ENCODE measurements around the gene POU4F2. TPM values are rescaled to one million over a fixed set of nuclear protein-coding genes. Genes with fewer than 3 reads are reported as not detected.
"Not testable (repeated sequence)": the region's sequence is repeated elsewhere in the genome, so short reads cannot be mapped to it uniquely, and the experiment has no call there.

The POU4F2 gene
- polyA plus RNA-seq, 1 donor, result not detected

DNA sequence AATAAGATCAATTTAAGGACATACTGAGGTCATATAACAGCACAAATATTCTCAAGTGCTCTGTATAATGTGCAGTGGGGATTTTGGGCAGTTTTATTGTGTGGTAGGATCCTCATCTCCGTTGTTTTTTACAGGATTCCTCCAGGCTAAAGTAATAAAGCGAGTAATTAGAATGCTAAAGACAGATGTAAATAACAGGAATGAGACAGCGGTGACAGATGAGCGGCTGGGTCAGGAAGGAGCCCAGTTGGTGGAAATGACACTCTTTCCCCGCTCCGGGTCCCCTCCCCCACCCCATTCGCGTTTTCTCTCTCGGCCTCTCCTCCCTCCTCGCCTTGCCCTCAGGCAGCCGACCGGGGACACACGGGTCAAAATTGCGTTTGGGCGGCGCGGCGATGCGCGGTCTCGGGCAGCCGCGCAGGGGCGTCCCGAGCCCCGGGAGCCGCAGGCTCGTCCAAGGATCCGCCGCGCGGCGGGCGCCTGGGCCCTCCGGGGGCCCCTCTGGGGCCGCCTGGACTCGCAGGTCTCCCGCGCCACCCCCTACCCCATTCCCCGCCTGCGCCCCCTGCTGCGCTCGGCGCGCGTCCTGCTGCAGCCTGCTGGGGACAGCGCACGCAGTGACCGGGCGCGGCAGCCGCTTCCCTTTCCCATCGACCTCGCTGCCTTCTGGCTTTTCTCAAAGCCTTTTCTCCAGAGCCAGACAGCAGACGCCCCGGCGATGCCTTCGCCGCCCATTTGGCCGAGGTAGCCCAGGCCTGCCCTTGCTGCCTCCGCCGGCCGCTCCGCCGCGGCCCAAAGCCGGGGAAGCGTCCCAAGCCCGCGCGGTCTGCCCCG, 16.2 kb downstream of the POU4F2 start:
- H3K27ac ChIP-seq (ENCODE audit: low read length), result no peak overlapping the region
- no peaks in the 10 kb centered on the region for H3K36me3 ChIP-seq (ENCODE audit: control insufficient read depth, insufficient read depth, low read length)
- DNase-seq, result no peak
- H3K27me3 ChIP-seq (ENCODE audit: control insufficient read depth, insufficient read depth, low read length), result peaks cover 67% of the 10 kb centered on the region
- H3K4me1 ChIP-seq (ENCODE audit: control insufficient read depth, insufficient read depth, low read length), result no peaks in the 10 kb centered on the region
- no CpG with 5 or more reads among the region's 72 CpGs for WGBS (ENCODE audit: insufficient coverage, low lambda C conversion rate)
- H3K9me3 ChIP-seq (ENCODE audit: control insufficient read depth, low read depth, low read length), result no peaks in the 10 kb centered on the region
- H3K4me3 ChIP-seq (ENCODE audit: low read length), result no peak overlapping the region

DNA sequence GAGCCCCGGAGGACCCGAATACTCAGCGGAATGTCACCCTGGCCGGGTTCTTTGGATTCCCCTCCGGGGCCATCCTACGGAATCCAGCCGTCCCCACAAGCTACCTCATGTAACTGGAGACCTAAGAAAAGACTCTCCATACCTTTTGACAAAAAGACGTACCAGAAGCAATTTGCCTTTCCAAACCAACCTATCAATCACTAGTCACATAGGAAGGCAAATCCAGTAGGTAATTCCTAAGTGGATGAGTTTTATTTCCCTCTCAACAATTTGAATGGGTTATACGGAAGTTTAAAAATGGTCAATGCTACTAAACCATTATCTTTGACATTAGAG, 16.8 kb downstream of the POU4F2 start:
- no peak for DNase-seq
- H3K4me3 ChIP-seq (ENCODE audit: low read length), result no peak overlapping the region
- H3K27ac ChIP-seq (ENCODE audit: low read length), result no peak overlapping the region
- 25% methylated on average over 1 of the region's 9 CpGs for WGBS (ENCODE audit: insufficient coverage, low lambda C conversion rate)
- H3K36me3 ChIP-seq (ENCODE audit: control insufficient read depth, insufficient read depth, low read length), result no peaks in the 10 kb centered on the region
- no peaks in the 10 kb centered on the region for H3K9me3 ChIP-seq (ENCODE audit: control insufficient read depth, low read depth, low read length)
- peaks cover 61% of the 10 kb centered on the region for H3K27me3 ChIP-seq (ENCODE audit: control insufficient read depth, insufficient read depth, low read length)
- no peaks in the 10 kb centered on the region for H3K4me1 ChIP-seq (ENCODE audit: control insufficient read depth, insufficient read depth, low read length)

DNA sequence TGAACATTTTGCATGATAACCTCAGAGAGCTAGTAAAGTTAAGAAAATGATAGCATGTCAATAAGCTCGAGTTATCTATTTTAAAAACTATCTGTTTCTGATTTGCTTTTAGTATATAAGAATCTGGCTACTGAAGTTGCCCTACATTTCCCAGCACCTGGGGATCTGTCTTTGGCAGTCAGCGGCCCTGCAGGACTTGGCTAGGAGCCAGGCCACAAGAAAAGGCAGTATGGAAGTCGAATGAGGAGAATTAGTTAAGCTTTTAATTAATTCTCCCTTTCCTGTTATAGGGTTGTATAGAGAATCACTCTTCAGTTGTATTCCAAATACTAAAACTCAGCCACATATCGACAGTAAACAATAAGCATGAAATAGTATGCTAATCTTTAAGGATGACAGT, 22.7 kb downstream of the POU4F2 start:
- Histone ChIP-seq H3K36me3 (ENCODE audit: control insufficient read depth, insufficient read depth, low read length) (no peaks in the 10 kb centered on the region), H3K4me3 (ENCODE audit: low read length) (no peak overlapping the region), H3K4me1 (ENCODE audit: control insufficient read depth, insufficient read depth, low read length) (no peaks in the 10 kb centered on the region), H3K27me3 (ENCODE audit: control insufficient read depth, insufficient read depth, low read length) (peaks cover 7% of the 10 kb centered on the region), H3K9me3 (ENCODE audit: control insufficient read depth, low read depth, low read length) (peaks cover 4% of the 10 kb centered on the region), H3K27ac (ENCODE audit: low read length) (no peak overlapping the region)
- 100% methylated on average over 1 of the region's 4 CpGs for WGBS (ENCODE audit: insufficient coverage, low lambda C conversion rate)
- no peak for DNase-seq

DNA sequence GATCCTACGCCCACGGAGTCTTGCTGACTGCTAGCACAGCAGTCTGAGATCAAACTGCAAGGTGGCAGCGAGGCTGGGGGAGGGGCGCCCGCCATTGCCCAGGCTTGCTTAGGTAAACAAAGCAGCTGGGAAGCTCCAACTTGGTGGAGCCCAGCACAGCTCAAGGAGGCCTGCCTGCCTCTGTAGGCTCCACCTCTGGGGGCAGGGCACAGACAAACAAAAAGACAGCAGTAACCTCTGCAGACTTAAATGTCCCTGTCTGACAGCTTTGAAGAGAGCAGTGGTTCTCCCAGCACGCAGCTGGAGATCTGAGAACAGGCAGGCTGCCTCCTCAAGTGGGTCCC, 25.2 kb downstream of the POU4F2 start:
- not testable (repeated sequence) for H3K4me3 ChIP-seq (ENCODE audit: low read length); H3K4me1 ChIP-seq (ENCODE audit: control insufficient read depth, insufficient read depth, low read length); H3K27ac ChIP-seq (ENCODE audit: low read length); H3K9me3 ChIP-seq (ENCODE audit: control insufficient read depth, low read depth, low read length); DNase-seq; H3K27me3 ChIP-seq (ENCODE audit: control insufficient read depth, insufficient read depth, low read length); H3K36me3 ChIP-seq (ENCODE audit: control insufficient read depth, insufficient read depth, low read length)
- no CpG with 5 or more reads among the region's 6 CpGs for WGBS (ENCODE audit: insufficient coverage, low lambda C conversion rate)

DNA sequence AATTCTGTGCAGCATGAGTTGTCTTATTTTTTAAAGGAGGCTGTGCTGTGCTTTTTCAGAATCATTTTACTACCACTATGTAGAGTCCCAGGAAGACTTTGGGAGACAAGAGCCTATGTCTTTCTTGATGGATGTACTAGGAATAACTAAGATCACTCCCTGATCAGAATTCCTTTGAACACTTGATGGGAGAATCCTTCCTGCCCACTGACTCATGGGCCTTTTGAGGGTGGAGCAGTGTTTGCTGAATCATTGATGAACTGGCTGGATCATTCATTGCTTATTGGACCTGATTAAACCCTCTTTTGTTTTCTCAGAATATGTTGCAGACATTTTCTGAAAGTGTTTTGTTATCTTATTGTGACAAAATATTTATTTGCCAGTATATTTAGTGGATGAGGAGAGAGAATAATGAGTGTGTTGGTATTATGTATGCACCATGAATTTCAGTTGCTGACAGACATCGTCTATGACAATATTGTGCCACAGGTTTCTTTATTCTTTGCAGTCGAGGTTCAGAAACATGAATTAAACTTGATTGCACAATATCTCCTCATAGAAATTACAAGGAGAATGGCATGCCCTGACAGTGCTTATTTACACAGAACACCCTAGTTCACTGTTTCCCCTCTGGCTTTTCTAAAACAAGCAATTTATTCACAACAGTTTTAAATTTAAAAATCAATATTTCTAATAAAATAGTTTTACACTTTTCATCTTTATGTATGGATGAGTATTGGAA, 36.3 kb downstream of the POU4F2 start:
- no peak for DNase-seq
- no peak overlapping the region for H3K27ac ChIP-seq (ENCODE audit: low read length)
- H3K4me3 ChIP-seq (ENCODE audit: low read length), result no peak overlapping the region
- H3K9me3 ChIP-seq (ENCODE audit: control insufficient read depth, low read depth, low read length), result no peaks in the 10 kb centered on the region
- H3K27me3 ChIP-seq (ENCODE audit: control insufficient read depth, insufficient read depth, low read length), result no peaks in the 10 kb centered on the region
- no peaks in the 10 kb centered on the region for H3K4me1 ChIP-seq (ENCODE audit: control insufficient read depth, insufficient read depth, low read length)
- no CpG with 5 or more reads among the region's 2 CpGs for WGBS (ENCODE audit: insufficient coverage, low lambda C conversion rate)
- no peaks in the 10 kb centered on the region for H3K36me3 ChIP-seq (ENCODE audit: control insufficient read depth, insufficient read depth, low read length)

Other genes starting within 250 kb of the POU4F2 start
- 8.5 TPM for gene SLC10A7, start 117.0 kb upstream of the POU4F2 start, polyA plus RNA-seq

Data from large intestine (tissue), 3 donors.